CD4-positive, alpha-beta T cell treated with Interleukin-10 for 1 hour (primary cell): Measurements from ENCODE around the gene NUTF2.
A peak's percentile ranks its signal among the peaks of the same experiment; 100 is the strongest.
"Not testable (repeated sequence)": the region's sequence is repeated elsewhere in the genome, so short reads cannot be mapped to it uniquely, and the experiment has no call there.

ENCODE experiments used
- DNase-seq: peaks from one replicate; pipeline ENCODE4 v3.0.0-alpha.2; 2020

NUTF2 gene

DNA sequence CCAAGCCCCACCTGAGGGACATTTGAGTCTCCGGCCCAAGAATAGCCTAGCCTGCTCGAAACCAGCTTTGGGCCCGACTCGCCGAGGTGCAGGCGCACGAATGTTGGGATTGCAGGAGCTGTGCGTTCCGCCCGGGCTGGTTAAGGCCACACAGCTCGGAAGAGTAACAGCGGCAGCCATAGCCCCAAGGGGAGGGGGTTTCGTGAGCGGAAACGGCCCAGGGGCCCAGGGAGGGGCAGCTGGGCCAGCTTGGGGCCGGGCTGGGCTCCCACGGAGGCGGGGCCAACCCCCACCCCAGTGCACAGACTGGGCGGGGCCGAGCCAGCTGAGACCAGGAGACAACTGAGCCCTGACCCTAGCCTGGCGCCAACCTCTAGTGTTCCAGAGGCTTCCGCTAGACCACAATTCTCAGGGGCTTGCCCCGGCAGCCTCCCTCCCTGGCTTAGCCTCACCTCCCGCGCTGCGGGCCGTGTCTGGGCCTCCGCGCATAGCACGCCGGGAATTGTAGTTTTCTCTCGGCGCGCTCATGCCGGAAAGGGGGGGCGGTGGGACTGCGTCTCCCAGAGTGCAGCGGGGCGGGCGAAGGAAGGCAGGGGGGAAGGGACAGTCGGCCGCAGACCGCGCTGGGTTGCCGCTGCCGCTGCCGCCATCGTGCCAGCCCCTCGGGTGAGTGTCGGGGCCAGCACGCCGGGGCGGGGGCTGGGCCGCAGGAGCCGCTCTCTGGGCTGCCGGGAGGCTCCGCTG lies at the start of gene NUTF2:
NUTF2 (plus strand) TSS at position 614 of the 744 bp plus-strand sequence. CDS start 18,198 bp downstream, outside the sequence.
- DNase-seq, result peak; percentile 96

DNA sequence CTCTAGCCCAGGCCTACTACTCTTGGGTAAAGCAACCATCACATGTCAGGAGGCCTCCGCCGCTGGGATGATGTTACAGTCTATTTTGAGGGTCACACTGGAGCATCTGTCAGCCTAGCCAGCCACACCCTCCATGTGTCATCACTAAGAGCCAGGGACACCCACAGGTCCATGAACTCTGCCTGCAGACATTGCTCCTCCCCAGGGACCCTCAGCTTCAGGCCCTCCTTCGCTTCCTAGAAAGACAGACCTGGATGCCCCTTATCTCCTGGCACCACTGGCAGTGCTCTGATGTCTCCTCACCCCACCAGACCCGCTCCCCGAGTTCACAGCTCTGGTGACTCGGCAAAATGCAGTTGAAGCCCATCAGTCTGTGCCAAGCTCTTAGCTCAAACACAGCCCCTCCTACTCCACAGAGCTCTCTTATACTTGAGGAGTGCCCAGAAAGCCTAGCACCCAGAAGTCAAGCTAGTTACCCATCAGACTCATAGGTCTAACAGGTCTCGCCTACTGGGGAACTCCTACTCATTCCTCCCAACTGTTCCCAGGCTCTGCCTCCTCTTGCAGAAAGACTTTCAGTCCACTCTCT lies 46.3 kb upstream of the NUTF2 start:
- no peak for DNase-seq

GRCh38 chr16:67801241-67801640 lies 45.5 kb upstream of the NUTF2 start:
- no peak for DNase-seq

GRCh38 chr16:67801883-67802282 lies 44.9 kb upstream of the NUTF2 start:
- DNase-seq, result peak; percentile 48

GRCh38 chr16:67803894-67804293 lies 42.8 kb upstream of the NUTF2 start:
- DNase-seq, result no peak

DNA sequence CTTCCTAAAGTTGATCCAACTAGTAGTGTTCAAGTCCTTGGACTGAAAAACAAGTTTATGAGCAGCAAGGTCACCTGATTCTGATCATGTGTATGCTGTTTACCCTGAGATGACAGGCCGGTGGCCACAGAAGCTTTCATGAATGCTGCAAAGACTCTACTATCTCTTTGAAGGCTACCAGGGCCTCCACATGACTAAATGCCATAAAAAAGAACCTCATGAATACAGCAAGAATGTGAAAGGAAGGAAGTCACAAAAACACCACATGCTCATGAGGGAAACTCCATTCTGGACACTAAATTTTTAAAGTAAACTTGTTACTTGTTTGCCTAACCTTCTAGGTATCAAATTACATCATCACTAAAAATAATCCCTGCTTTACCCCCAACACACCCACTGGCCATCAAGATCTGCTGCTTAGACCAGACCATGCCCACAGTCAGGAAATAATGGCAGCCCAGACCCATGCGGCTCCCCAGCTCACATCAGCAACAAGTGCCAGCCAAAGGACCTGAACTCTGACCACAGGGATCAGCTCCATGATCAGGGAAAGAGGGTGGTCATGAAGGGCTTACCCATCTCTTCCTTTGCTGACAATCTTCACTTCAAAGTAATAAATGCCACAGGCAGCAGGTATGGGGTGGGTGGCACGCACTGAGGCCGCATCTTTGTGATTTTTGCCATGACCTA lies 41.7 kb upstream of the NUTF2 start:
- DNase-seq, result no peak

DNA sequence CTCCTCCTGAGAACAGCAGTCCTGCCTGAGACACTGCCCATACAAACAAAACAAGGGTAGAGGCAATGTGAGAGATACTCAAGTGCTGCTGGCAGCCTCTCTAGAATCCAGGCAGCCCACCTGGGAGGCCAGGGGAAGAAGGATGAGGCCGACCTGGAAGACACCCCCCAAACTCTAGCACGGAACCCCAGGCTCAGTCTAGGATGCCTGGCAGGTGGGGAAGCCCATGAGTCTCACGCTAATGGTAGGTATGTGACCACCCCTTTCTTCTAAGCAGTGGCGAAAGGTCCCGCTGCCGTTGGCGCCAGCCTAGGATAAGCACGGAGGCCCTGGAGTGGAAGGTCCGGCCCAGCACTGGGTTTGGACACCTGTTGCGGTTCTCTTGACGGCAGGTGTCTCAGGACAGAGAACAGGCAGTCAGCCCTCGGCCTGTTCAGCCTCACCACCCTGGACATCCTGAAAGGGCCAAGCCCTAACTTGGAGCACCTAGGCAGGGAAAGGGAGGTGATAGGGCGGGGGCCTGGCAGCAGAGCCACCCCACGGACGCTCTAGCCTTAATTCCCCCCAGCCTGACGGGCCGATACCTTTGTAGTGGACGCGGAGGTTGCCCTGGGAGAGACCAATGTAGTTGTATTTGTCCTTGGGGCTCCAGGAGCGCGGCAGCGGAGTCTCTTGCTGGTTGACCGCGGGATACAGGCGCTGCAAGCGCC lies 40.9 kb upstream of the NUTF2 start:
- no peak for DNase-seq

GRCh38 chr16:67806428-67807147 lies 40.1 kb upstream of the NUTF2 start, which contains the start of the genes RANBP10 and TSNAXIP1:
TSS of gene RANBP10 (minus strand) at chr16:67806560. CDS start at chr16:67806536, 24 bp downstream.
TSS of gene TSNAXIP1 (plus strand) at chr16:67806889. CDS start at chr16:67807150, 261 bp downstream.
- DNase-seq, result peak; percentile 99

DNA sequence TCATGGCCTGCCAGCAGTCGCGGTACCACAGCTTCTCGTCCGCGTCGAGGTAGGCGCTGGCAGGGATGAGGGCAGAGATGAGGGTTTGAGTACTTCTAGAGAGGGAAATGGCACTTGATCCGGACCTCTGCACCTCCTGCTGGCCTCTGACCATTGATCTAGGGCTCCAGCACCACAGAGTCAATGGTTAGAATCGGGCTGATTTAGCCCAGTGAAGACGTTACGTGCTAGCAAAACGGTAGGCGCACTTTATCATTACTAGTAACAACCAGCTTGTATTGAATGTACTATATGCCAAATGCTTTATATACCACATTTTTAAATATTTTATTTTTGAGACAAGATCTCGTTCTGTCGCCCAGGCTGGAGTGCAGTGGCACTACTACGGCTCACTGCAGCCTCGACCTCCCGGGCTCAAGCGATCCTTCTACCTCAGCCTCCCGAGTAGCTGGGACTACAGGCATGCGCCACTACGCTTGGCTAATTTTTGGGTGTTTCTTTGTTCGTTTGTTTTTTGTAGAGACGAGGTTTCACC lies 39.5 kb upstream of the NUTF2 start:
- DNase-seq, result no peak

GRCh38 chr16:67811899-67812298 lies 34.8 kb upstream of the NUTF2 start:
- DNase-seq, result no peak

DNA sequence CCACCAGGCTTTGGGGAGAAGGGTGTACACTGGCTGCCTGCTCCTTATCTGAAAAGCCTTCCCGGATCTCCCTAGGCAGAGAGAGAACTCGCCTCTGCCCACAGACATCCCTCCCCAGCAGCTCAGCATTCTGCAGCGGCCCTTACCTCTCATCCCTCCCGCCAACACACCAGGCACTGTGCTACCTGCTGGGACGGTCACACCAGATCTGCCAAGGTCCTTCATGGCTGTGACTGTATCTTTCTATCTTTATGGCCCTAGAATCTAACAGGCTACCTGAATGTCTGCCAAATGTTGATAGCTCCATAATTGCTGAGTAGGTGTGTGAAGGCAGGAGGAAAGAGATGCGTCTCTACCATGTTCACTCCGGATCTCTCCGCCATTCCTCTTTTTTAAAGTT lies 32.2 kb upstream of the NUTF2 start:
- DNase-seq, result no peak

- DNase-seq, result no peak
Measured at GRCh38 chr16:67820608-67821259, 26.0 kb upstream of the NUTF2 start.

- DNase-seq, result no peak
Measured at GRCh38 chr16:67822511-67822910, 24.2 kb upstream of the NUTF2 start.

DNA sequence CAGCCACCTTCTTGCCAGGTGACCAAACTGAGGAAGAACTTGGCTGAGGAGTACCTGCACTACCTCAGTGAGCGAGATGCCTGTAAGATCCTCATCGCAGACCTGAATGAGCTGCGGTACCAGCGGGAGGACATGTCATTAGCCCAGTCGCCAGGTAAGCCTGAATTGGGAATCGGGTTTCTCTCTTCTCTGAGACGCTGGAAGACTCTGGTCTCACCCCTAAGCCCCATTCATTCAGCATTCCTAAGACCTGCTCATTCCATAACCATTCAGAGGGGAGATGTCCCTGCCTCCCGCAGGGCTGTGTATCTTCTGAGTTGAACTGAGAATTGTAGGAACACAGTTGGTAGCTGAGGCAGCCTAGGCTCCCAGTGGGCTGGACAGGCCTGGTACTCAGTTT lies 21.6 kb upstream of the NUTF2 start:
- DNase-seq, result no peak

DNA sequence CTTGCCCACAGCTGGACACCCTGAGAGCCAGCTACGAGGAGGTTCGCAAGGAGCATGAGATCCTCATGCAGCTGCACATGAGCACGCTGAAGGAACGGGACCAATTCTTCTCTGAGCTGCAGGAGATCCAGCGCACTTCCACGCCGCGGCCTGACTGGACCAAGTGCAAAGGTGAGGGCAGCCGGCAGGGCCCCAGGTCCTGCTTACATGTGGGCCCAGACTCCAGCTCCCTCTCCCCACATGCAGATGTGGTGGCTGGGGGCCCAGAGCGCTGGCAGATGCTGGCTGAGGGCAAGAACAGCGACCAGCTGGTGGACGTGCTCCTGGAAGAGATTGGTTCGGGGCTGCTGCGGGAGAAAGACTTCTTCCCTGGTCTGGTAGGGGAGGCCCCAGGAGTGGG lies 20.8 kb upstream of the NUTF2 start:
- no peak for DNase-seq

DNA sequence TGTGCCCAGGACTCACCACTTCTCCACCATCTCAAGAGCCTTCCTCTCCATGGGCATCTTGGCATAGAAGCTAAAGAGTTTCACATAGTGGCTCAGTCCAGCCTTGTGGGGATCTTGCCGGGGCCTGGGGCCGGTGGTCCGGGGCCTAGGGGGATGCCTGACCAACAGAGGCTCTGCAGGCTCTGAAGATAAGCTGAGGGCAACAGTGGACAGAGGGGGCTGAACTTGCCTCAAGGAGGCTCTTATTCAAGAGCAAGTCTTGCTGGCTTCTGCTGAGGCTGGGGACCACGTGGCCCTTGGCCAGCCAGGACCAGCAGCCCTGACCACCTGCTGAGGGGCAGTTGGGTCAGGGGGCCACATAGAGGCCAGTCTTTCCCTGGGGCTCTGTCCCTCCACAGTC lies 18.1 kb upstream of the NUTF2 start:
- DNase-seq, result no peak

GRCh38 chr16:67833030-67833414 lies 13.7 kb upstream of the NUTF2 start:
- DNase-seq, result no peak

GRCh38 chr16:67833415-67834241 lies 13.1 kb upstream of the NUTF2 start:
- DNase-seq, result peak; percentile 95

GRCh38 chr16:67834242-67834614 lies 12.5 kb upstream of the NUTF2 start:
- DNase-seq, result no peak

- DNase-seq, result not testable (repeated sequence)
Measured at GRCh38 chr16:67837190-67837589, 9.5 kb upstream of the NUTF2 start.

- DNase-seq, result no peak
Measured at GRCh38 chr16:67837811-67838210, 8.9 kb upstream of the NUTF2 start.
